HepG2 (cell line): Measurements from ENCODE around the gene SEBOX. TPM values are rescaled to one million over a fixed set of nuclear protein-coding genes. Genes with fewer than 3 reads are reported as not detected.

Experiments
- ATF1 ChIP-seq: IDR thresholded peaks from 2 replicates; pipeline ENCODE4 v1.6.1; 2016; ENCODE audit warnings: mild to moderate bottlenecking, control low read depth
- CCDC6 ChIP-seq: sonication (generic); formaldehyde crosslinking; IDR thresholded peaks from 2 replicates; pipeline ENCODE4 v1.8.1; 2022; ENCODE audit warnings: mild to moderate bottlenecking, missing genetic modification reagents, moderate library complexity
- CREB3 ChIP-seq: sonication (generic); formaldehyde crosslinking; IDR thresholded peaks from 2 replicates; pipeline ENCODE4 v1.5.0; 2020; ENCODE audit warnings: missing genetic modification reagents
- DNMT3B ChIP-seq: conservative IDR thresholded peaks from 2 replicates; pipeline ENCODE4 v1.6.1; 2016; ENCODE audit warnings: missing biosample characterization, control low read depth
- ETV5 ChIP-seq: IDR thresholded peaks from 2 replicates; pipeline ENCODE4 v1.6.1; 2018; ENCODE audit warnings: missing biosample characterization, missing genetic modification reagents, inconsistent platforms, borderline replicate concordance
- FOXC1 ChIP-seq: sonication (generic); formaldehyde crosslinking; IDR thresholded peaks from 2 replicates; pipeline ENCODE4 v1.8.0; 2022; ENCODE audit warnings: mild to moderate bottlenecking, missing genetic modification reagents, borderline replicate concordance
- GPN1 ChIP-seq: sonication (generic); formaldehyde crosslinking; IDR thresholded peaks from 2 replicates; pipeline ENCODE4 v1.5.1; 2020; ENCODE audit warnings: missing genetic modification reagents, borderline replicate concordance
- KLF9 ChIP-seq: IDR thresholded peaks from 2 replicates; pipeline ENCODE4 v1.6.1; 2016; ENCODE audit warnings: low read depth
- LRRFIP1 ChIP-seq: sonication (generic); formaldehyde crosslinking; conservative IDR thresholded peaks from 2 replicates; pipeline ENCODE4 v1.4.0; 2020; ENCODE audit warnings: missing genetic modification reagents
- MAFK ChIP-seq, 2 experiments: IDR thresholded peaks in 1 of 2; conservative IDR thresholded peaks in 1 of 2; 2 replicates each; pipeline ENCODE4 v1.6.1; 2011; ENCODE audit warnings: improper control_type of control experiment in 2 of 2, low read length in 2 of 2
- NAIF1 ChIP-seq: sonication (generic); formaldehyde crosslinking; IDR thresholded peaks from 2 replicates; pipeline ENCODE4 v1.5.0; 2020; ENCODE audit warnings: mild to moderate bottlenecking, missing genetic modification reagents, borderline replicate concordance
- NONO ChIP-seq, 2 experiments: fragments of 450-650 bp in 1 of 2; sonication (generic) in 1 of 2; formaldehyde crosslinking in 1 of 2; IDR thresholded peaks in 1 of 2; conservative IDR thresholded peaks in 1 of 2; 2 replicates each; pipeline versions ENCODE4 v1.6.1 to v1.8.0; 2017 to 2022; ENCODE audit warnings: mild to moderate bottlenecking in 1 of 2, missing genetic modification reagents in 1 of 2, moderate library complexity in 1 of 2
- NR2F1 ChIP-seq, 2 experiments: fragments of 450-650 bp in 1 of 2; formaldehyde crosslinking in 1 of 2; IDR thresholded peaks; 2 replicates each; pipeline versions ENCODE4 v1.5.0 to v1.6.1; 2016 to 2020; ENCODE audit warnings: mild to moderate bottlenecking in 1 of 2, missing compliant biosample characterization in 1 of 2, missing genetic modification reagents in 1 of 2, moderate library complexity in 1 of 2
- ONECUT2 ChIP-seq: sonication (generic); formaldehyde crosslinking; IDR thresholded peaks from 2 replicates; pipeline ENCODE4 v1.4.0; 2020; ENCODE audit warnings: missing genetic modification reagents
- RCOR2 ChIP-seq: IDR thresholded peaks from 2 replicates; pipeline ENCODE4 v1.6.1; 2016; ENCODE audit warnings: missing biosample characterization, missing genetic modification reagents
- RFX3 ChIP-seq: IDR thresholded peaks from 2 replicates; pipeline ENCODE4 v1.6.1; 2016; ENCODE audit warnings: missing biosample characterization, missing genetic modification reagents
- SAFB2 ChIP-seq: sonication (generic); formaldehyde crosslinking; IDR thresholded peaks from 2 replicates; pipeline ENCODE4 v1.5.1; 2020; ENCODE audit warnings: missing genetic modification reagents, low read depth, mild to moderate bottlenecking, borderline replicate concordance
- SMC3 ChIP-seq: IDR thresholded peaks from 2 replicates; pipeline ENCODE4 v1.6.1; 2011; ENCODE audit warnings: low read length, improper control_type of control experiment
- SP4 ChIP-seq: sonication (generic); formaldehyde crosslinking; IDR thresholded peaks from 2 replicates; pipeline ENCODE4 v1.8.1; 2023; ENCODE audit warnings: mild to moderate bottlenecking, missing genetic modification reagents
- ZBTB7A ChIP-seq: sonication (generic); formaldehyde crosslinking; IDR thresholded peaks from 2 replicates; pipeline ENCODE4 v1.8.0; 2022; ENCODE audit warnings: mild to moderate bottlenecking, missing genetic modification reagents
- ZNF20 ChIP-seq: sonication (generic); formaldehyde crosslinking; IDR thresholded peaks from 2 replicates; pipeline ENCODE4 v1.4.0; 2020; ENCODE audit warnings: mild to moderate bottlenecking, moderate library complexity, missing genetic modification reagents
- ZNF253 ChIP-seq: sonication (generic); formaldehyde crosslinking; IDR thresholded peaks from 2 replicates; pipeline ENCODE4 v1.8.0; 2022; ENCODE audit warnings: mild to moderate bottlenecking, missing genetic modification reagents, borderline replicate concordance
- ZNF44 ChIP-seq: sonication (generic); formaldehyde crosslinking; IDR thresholded peaks from 2 replicates; pipeline ENCODE4 v1.5.1; 2020; ENCODE audit warnings: mild to moderate bottlenecking, missing genetic modification reagents
- ZNF557 ChIP-seq: sonication (generic); formaldehyde crosslinking; IDR thresholded peaks from 2 replicates; pipeline ENCODE4 v1.4.0; 2020; ENCODE audit warnings: missing genetic modification reagents
- ZNF678 ChIP-seq: sonication (generic); formaldehyde crosslinking; IDR thresholded peaks from 2 replicates; pipeline ENCODE4 v1.4.0; 2020; ENCODE audit warnings: mild to moderate bottlenecking, missing genetic modification reagents
- ZNF740 ChIP-seq: sonication (generic); formaldehyde crosslinking; IDR thresholded peaks from 2 replicates; pipeline ENCODE4 v1.4.0; 2020; ENCODE audit warnings: missing genetic modification reagents
- ZNF781 ChIP-seq: sonication (generic); formaldehyde crosslinking; IDR thresholded peaks from 2 replicates; pipeline ENCODE4 v1.5.1; 2020; ENCODE audit warnings: borderline replicate concordance, mild to moderate bottlenecking, missing genetic modification reagents; ENCODE audit errors: not compliant biosample characterization
- polyA plus RNA-seq, 8 experiments: library from polyadenylated mRNA; depleted of rRNA in 3 of 8; stranded (reverse) in 7 of 8; unstranded in 1 of 8; fragments of >200 nt; fragmentation: Illumina TruSeq in 4 of 8; extraction: Trizol in 4 of 8; gene quantifications; 2 replicates each; pipeline versions ENCODE4 v1.2.1 to v1.2.3, GENCODE V29; 2011 to 2016; ENCODE audit warnings: low read depth in 4 of 8, missing spikeins in 1 of 8, mixed read lengths in 1 of 8; ENCODE audit not compliant: insufficient read depth in 1 of 8
- total RNA-seq, 5 experiments: library from RNA; depleted of rRNA; stranded (reverse); fragments of >200 nt; fragmentation: Illumina TruSeq; extraction: Trizol; gene quantifications; 2 replicates each; pipeline ENCODE4 v1.2.3, GENCODE V29; 2016; ENCODE audit warnings: low read depth in 1 of 5

The SEBOX gene
- total and polyA plus RNA-seq, 2 of the 13 experiments (the other 11 are each of a cell fraction or from before 2014, with no cell fraction given): not detected

- TF ChIP-seq FOXC1 (no peak; the same call in 1 of the 2 replicates), LRRFIP1 (no peak), DNMT3B (CRISPR knock-in tag) (no peak), KLF9 (CRISPR knock-in tag) (no peak), CCDC6 (no peak), ZNF678 (no peak), NAIF1 (CRISPR knock-in tag) (peak; percentile 34; the same call in 1 of the 2 replicates), ZNF740 (CRISPR knock-in tag) (no peak), SP4 (CRISPR knock-in tag) (peak; percentile 93), ONECUT2 (no peak), ZNF20 (CRISPR knock-in tag) (no peak), GPN1 (no peak), ATF1 (CRISPR knock-in tag) (peak; percentile 75), SMC3 (no peak), ZNF253 (CRISPR knock-in tag) (no peak), RCOR2 (CRISPR knock-in tag) (no peak), MAFK (conservative IDR thresholded peaks at IDR 0.05 in 1 of 2, IDR thresholded peaks at IDR 0.05 in 1 of 2; ENCODE audit: low read length in 2 of 2) (no peak), ZNF44 (CRISPR knock-in tag) (0 out of 2 replicates have a peak, but pooled peaks have one; percentile 73), ZNF557 (no peak), RFX3 (CRISPR knock-in tag) (0 out of 2 replicates have a peak, but pooled peaks have one; percentile 16), NR2F1 (CRISPR knock-in tag; IDR thresholded peaks at IDR 0.05) (0 out of 4 replicates have a peak, but pooled peaks of 1 of the 2 experiments have one; percentile 13), ZNF781 (no peak), ETV5 (CRISPR knock-in tag) (peak; percentile 90), ZBTB7A (CRISPR knock-in tag) (0 out of 2 replicates have a peak, but pooled peaks have one; percentile 60), NONO (IDR thresholded peaks at IDR 0.05) (no peak), NONO (CRISPR knock-in tag; conservative IDR thresholded peaks at IDR 0.05) (peak; percentile 89), CREB3 (no peak), SAFB2 (no peak; the same call in 1 of the 2 replicates)
Observed at GRCh38 chr17:28357061-28357900, 7.7 kb downstream of the SEBOX start, which contains the start of gene POLDIP2 (continued).
